H1 (cell line): ENCODE results near the gene FANCD2. TPM values are rescaled to one million over a fixed set of nuclear protein-coding genes. Genes with fewer than 3 reads are reported as not detected.

ENCODE experiments used
- CTCF ChIA-PET: fragments of 300-600 bp; sonication (Branson Sonifier 250); formaldehyde crosslinking; loops from one replicate; lab custom pipeline; 2021; ENCODE audit not compliant: partially characterized antibody; lab: Charles Lee
- POLR2A ChIA-PET: fragments of 300-600 bp; sonication (Branson Sonifier 250); formaldehyde crosslinking; loops from one replicate; lab custom pipeline; 2021; ENCODE audit warnings: inconsistent platforms; ENCODE audit not compliant: partially characterized antibody; lab: Charles Lee
- DNase-seq, 2 experiments: peaks; one replicate each; pipeline versions ENCODE4 v3.0.0 to v3.0.0-alpha.2; 2010 to 2022; ENCODE audit warnings: low spot score in 2 of 2, low read depth in 1 of 2, mixed read lengths in 1 of 2
- FAIRE-seq: peaks from 2 replicates; lab custom pipeline; 2011; peaks lifted over from hg19 to GRCh38; lab: Jason Lieb, UNC
- H2AFZ ChIP-seq: 2 replicates; pipeline ENCODE4 v1.8.1; 2012; ENCODE audit warnings: low read length, inconsistent platforms
- H2AK5ac ChIP-seq: 2 replicates; pipeline ENCODE4 v1.6.1; 2013; ENCODE audit warnings: low read depth, low read length
- H2BK120ac ChIP-seq: replicated peaks from 2 replicates; pipeline ENCODE3; 2013; ENCODE audit warnings: low read depth, low read length, inconsistent platforms
- H2BK12ac ChIP-seq: 2 replicates; pipeline ENCODE4 v1.6.1; 2013; ENCODE audit warnings: low read depth, low read length
- H2BK15ac ChIP-seq: 2 replicates; pipeline ENCODE4 v1.6.1; 2013; ENCODE audit warnings: low read length
- H2BK20ac ChIP-seq: 2 replicates; pipeline ENCODE4 v1.6.1; 2013; ENCODE audit warnings: low read length
- H2BK5ac ChIP-seq: 2 replicates; pipeline ENCODE4 v1.6.1; 2013; ENCODE audit warnings: low read depth, low read length
- H3K14ac ChIP-seq: 2 replicates; pipeline ENCODE4 v1.6.1; 2013; ENCODE audit warnings: inconsistent platforms; ENCODE audit not compliant: insufficient read length
- H3K18ac ChIP-seq: 2 replicates; pipeline ENCODE4 v1.6.1; 2013; ENCODE audit warnings: low read length; ENCODE audit errors: extremely low read depth
- H3K23ac ChIP-seq: 2 replicates; pipeline ENCODE4 v1.6.1; 2013; ENCODE audit warnings: inconsistent platforms; ENCODE audit not compliant: insufficient read length
- H3K23me2 ChIP-seq: 2 replicates; pipeline ENCODE4 v1.6.1; 2013; ENCODE audit warnings: low read depth, low read length
- H3K27ac ChIP-seq: 2 replicates; pipeline ENCODE4 v1.6.1; 2011; ENCODE audit warnings: low read depth, low read length, inconsistent platforms
- H3K27me3 ChIP-seq, 4 experiments: replicated peaks in 1 of 4; 1 replicate in 1 of 4; 2 replicates in 3 of 4; pipeline versions ENCODE4 v1.6.1 to v1.8.1; 2011 to 2013; ENCODE audit warnings: low read length in 3 of 4, mild to moderate bottlenecking in 3 of 4, inconsistent platforms in 2 of 4, mixed read lengths in 2 of 4, moderate library complexity in 1 of 4; ENCODE audit not compliant: control insufficient read depth in 3 of 4, insufficient read depth in 3 of 4; ENCODE audit errors: extremely low read depth in 1 of 4
- H3K36me3 ChIP-seq, 4 experiments: 2 replicates each; pipeline versions ENCODE4 v1.6.1 to v1.8.1; 2011 to 2013; ENCODE audit warnings: mild to moderate bottlenecking in 4 of 4, low read length in 3 of 4, moderate library complexity in 2 of 4, control low read depth in 1 of 4, inconsistent platforms in 1 of 4; ENCODE audit not compliant: insufficient read depth in 4 of 4, control insufficient read depth in 2 of 4
- H3K4ac ChIP-seq: replicated peaks from 2 replicates; pipeline ENCODE3; 2013; ENCODE audit warnings: low read length, low read depth, mixed read lengths, inconsistent platforms; ENCODE audit not compliant: insufficient read length
- H3K4me1 ChIP-seq, 4 experiments: replicated peaks in 1 of 4; 1 replicate in 1 of 4; 2 replicates in 3 of 4; pipeline versions ENCODE4 v1.6.1 to v1.8.1; 2011 to 2013; ENCODE audit warnings: low read length in 3 of 4, inconsistent platforms in 2 of 4, mixed read lengths in 1 of 4; ENCODE audit not compliant: insufficient read depth in 4 of 4, control insufficient read depth in 3 of 4
- H3K4me2 ChIP-seq, 2 experiments: 2 replicates each; pipeline versions ENCODE4 v1.6.1 to v1.8.1; 2011 to 2013; ENCODE audit warnings: low read depth in 2 of 2, low read length in 2 of 2, control low read depth in 1 of 2, inconsistent platforms in 1 of 2, mild to moderate bottlenecking in 1 of 2; ENCODE audit not compliant: insufficient read depth in 1 of 2
- H3K4me3 ChIP-seq, 4 experiments: fragments of 200-600, 300-600 bp in 1 of 4; sonication (generic), shearing (Covaris generic), sonication (Bioruptor Twin) in 1 of 4; 2 replicates each; pipeline versions ENCODE4 v1.5.1 to v1.8.1; 2011 to 2016; ENCODE audit warnings: low read length in 4 of 4, low read depth in 3 of 4, control low read depth in 2 of 4, inconsistent platforms in 2 of 4, mild to moderate bottlenecking in 2 of 4, mixed read lengths in 1 of 4, moderate library complexity in 1 of 4; ENCODE audit not compliant: insufficient read depth in 2 of 4; ENCODE audit errors: extremely low read depth in 1 of 4
- H3K56ac ChIP-seq: replicated peaks from 2 replicates; pipeline ENCODE3; 2013; ENCODE audit warnings: low read depth, mild to moderate bottlenecking, mixed read lengths, low read length, inconsistent platforms; ENCODE audit not compliant: insufficient read length
- H3K79me1 ChIP-seq: 2 replicates; pipeline ENCODE4 v1.6.1; 2013; ENCODE audit warnings: low read depth, low read length, control low read depth
- H3K79me2 ChIP-seq, 2 experiments: 2 replicates each; pipeline versions ENCODE4 v1.6.1 to v1.8.1; 2012 to 2013; ENCODE audit warnings: low read length in 2 of 2, mild to moderate bottlenecking in 2 of 2, inconsistent platforms in 1 of 2; ENCODE audit not compliant: insufficient read depth in 2 of 2, control insufficient read depth in 1 of 2
- H3K9ac ChIP-seq, 4 experiments: replicated peaks in 1 of 4; 1 replicate in 1 of 4; 2 replicates in 3 of 4; pipeline versions ENCODE4 v1.6.1 to v1.8.1; 2011 to 2013; ENCODE audit warnings: low read depth in 3 of 4, low read length in 3 of 4, control low read depth in 2 of 4, mild to moderate bottlenecking in 2 of 4, moderate library complexity in 2 of 4, inconsistent platforms in 1 of 4; ENCODE audit errors: extremely low read depth in 1 of 4
- H3K9me3 ChIP-seq, 2 experiments: 2 replicates each; pipeline versions ENCODE4 v1.6.1 to v1.8.1; 2012 to 2013; ENCODE audit warnings: mild to moderate bottlenecking in 2 of 2, moderate library complexity in 2 of 2, control low read depth in 1 of 2, inconsistent platforms in 1 of 2, low read depth in 1 of 2, low read length in 1 of 2, mixed read lengths in 1 of 2; ENCODE audit not compliant: insufficient read depth in 2 of 2
- H4K20me1 ChIP-seq, 2 experiments: replicated peaks in 1 of 2; 2 replicates each; pipeline versions ENCODE3 to v1.8.1; 2011 to 2013; ENCODE audit warnings: inconsistent platforms in 2 of 2, low read length in 2 of 2, mild to moderate bottlenecking in 1 of 2; ENCODE audit not compliant: insufficient read depth in 2 of 2, control insufficient read depth in 1 of 2
- H4K5ac ChIP-seq: 2 replicates; pipeline ENCODE4 v1.6.1; 2013; ENCODE audit warnings: low read length, low read depth, mixed read lengths, inconsistent platforms; ENCODE audit not compliant: insufficient read length
- H4K8ac ChIP-seq: 2 replicates; pipeline ENCODE4 v1.8.0; 2013; ENCODE audit warnings: mild to moderate bottlenecking, moderate library complexity, low read length, inconsistent platforms; ENCODE audit not compliant: insufficient read depth; ENCODE audit errors: extremely low read depth
- H4K91ac ChIP-seq: replicated peaks from 2 replicates; pipeline ENCODE3; 2013; ENCODE audit warnings: low read length, mixed read lengths, inconsistent platforms; ENCODE audit not compliant: insufficient read length
- BACH1 ChIP-seq: IDR thresholded peaks from 2 replicates; pipeline ENCODE4 v1.6.1; 2012; ENCODE audit warnings: low read length, improper control_type of control experiment
- BRCA1 ChIP-seq: IDR thresholded peaks from 2 replicates; pipeline ENCODE4 v1.6.1; 2012; ENCODE audit warnings: low read depth, low read length, improper control_type of control experiment
- CBX5 ChIP-seq: fragments of 300-800, 300-1000 bp; sonication (generic); IDR thresholded peaks from 2 replicates; pipeline ENCODE4 v1.7.1; 2016; ENCODE audit warnings: antibody characterized with exemption, low read length, low read depth
- CEBPB ChIP-seq: IDR thresholded peaks from 2 replicates; pipeline ENCODE4 v1.6.1; 2012; ENCODE audit warnings: low read depth, low read length
- CHD1 ChIP-seq: IDR thresholded peaks from 2 replicates; pipeline ENCODE4 v1.6.1; 2012; ENCODE audit warnings: low read depth, low read length, improper control_type of control experiment
- CREB1 ChIP-seq: IDR thresholded peaks from 2 replicates; pipeline ENCODE4 v1.6.1; 2012; ENCODE audit warnings: inconsistent platforms
- CTBP2 ChIP-seq: IDR thresholded peaks from 2 replicates; pipeline ENCODE4 v1.7.0; 2011; ENCODE audit warnings: borderline replicate concordance, mild to moderate bottlenecking, moderate library complexity, mixed read lengths, low read length; ENCODE audit not compliant: insufficient read depth, insufficient read length
- GTF2F1 ChIP-seq: IDR thresholded peaks from 2 replicates; pipeline ENCODE4 v1.6.1; 2012; ENCODE audit warnings: low read depth, low read length, improper control_type of control experiment, borderline replicate concordance
- HDAC2 ChIP-seq, 2 experiments: fragments of 300-600 bp in 1 of 2; sonication (generic) in 1 of 2; IDR thresholded peaks; 2 replicates each; pipeline ENCODE4 v1.6.1; 2011 to 2012; ENCODE audit warnings: low read depth in 2 of 2, low read length in 2 of 2, mild to moderate bottlenecking in 2 of 2, moderate library complexity in 2 of 2, borderline replicate concordance in 1 of 2, inconsistent platforms in 1 of 2
- HDAC6 ChIP-seq: IDR thresholded peaks from one replicate; pipeline ENCODE4 v1.7.1; 2012; ENCODE audit warnings: low read depth, mild to moderate bottlenecking, inconsistent platforms, low read length, moderate library complexity
- JUN ChIP-seq: IDR thresholded peaks from 2 replicates; pipeline ENCODE4 v1.6.1; 2011; ENCODE audit warnings: low read depth, mild to moderate bottlenecking, improper control_type of control experiment, low read length
- SP2 ChIP-seq: IDR thresholded peaks from 2 replicates; pipeline ENCODE4 v1.6.1; 2012; ENCODE audit warnings: mild to moderate bottlenecking, low read length, inconsistent platforms
- SUZ12 ChIP-seq: fragments of 200-600 bp; sonication (generic); IDR thresholded peaks from 2 replicates; pipeline ENCODE4 v1.6.1; 2012; ENCODE audit warnings: mild to moderate bottlenecking, inconsistent platforms, low read length, moderate library complexity, mixed read lengths
- TAF7 ChIP-seq: optimal IDR thresholded peaks from 2 replicates; pipeline ENCODE3; 2011; ENCODE audit warnings: low read depth, mild to moderate bottlenecking, inconsistent platforms, low read length, moderate library complexity, borderline replicate concordance
- ZNF274 ChIP-seq: IDR thresholded peaks from 2 replicates; pipeline ENCODE4 v1.7.0; 2012; ENCODE audit warnings: low read length, borderline replicate concordance; ENCODE audit errors: extremely low read depth
- WGBS, 2 experiments: shearing (Covaris generic) in 1 of 2; methylation state at CpG; one replicate each; pipeline versions ENCODE4 v1.1.6 to v1.1.7; 2013 to 2015; ENCODE audit warnings: low lambda C conversion rate in 2 of 2, mixed read lengths in 2 of 2, inconsistent platforms in 1 of 2, low coverage in 1 of 2, missing lambda C conversion rate in 1 of 2; ENCODE audit not compliant: insufficient replicate concordance in 2 of 2, insufficient coverage in 1 of 2, insufficient read length in 1 of 2; ENCODE audit errors: extremely low coverage in 1 of 2, missing lambda C conversion rate in 1 of 2; 5-methylcytosine and 5-hydroxymethylcytosine counted together
- polyA plus RNA-seq, 7 experiments: library from polyadenylated mRNA; depleted of rRNA in 3 of 7; stranded (reverse) in 5 of 7; unstranded in 2 of 7; fragments of >200 nt in 5 of 7; fragments of 200-250 nt in 2 of 7; gene quantifications; 1 replicate in 5 of 7; 2 replicates in 1 of 7; 4 replicates in 1 of 7; pipeline versions ENCODE4 v1.2.1 to v1.2.3, GENCODE V29; 2011 to 2013; ENCODE audit warnings: missing spikeins in 2 of 7, mixed read lengths in 2 of 7
- total RNA-seq: library from RNA; stranded (reverse); fragmentation: NEBNext Ultra II Directional; extraction: Animal tissue kit (Norgen Biotek cat#: 25700); gene quantifications from 2 replicates; pipeline ENCODE4 v1.2.1, GENCODE V29; 2021

Gene FANCD2
- total and polyA plus RNA-seq, 2 of the 8 experiments (the other 6 are each of a cell fraction or from before 2014, with no cell fraction given), result 33.1 to 77.8 TPM

DNA sequence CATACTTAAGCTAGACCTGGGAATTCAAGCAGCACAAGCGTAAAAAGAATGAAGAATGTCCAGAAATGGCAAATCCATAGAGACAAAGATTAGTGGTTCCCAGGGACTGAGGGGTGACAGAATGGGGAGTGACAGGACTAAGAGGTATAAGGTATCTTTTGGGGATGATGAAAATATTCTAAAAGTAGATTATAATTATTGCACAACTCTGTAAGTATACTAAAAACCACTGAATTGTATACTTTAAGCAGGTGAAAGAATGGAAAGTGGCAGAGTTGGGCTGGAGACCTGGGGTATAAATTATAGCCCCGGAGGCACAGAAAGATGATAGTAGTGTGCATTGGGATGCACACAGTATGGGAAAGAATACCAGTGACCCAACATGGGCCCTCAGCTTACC, 94.8 kb downstream of the FANCD2 start:
- H3K23ac ChIP-seq, result no peak overlapping the region
- 95% methylated on average over 2 of the region's 2 CpGs; no CpG with 5 or more reads in 1 of the 2 experiments for WGBS, 2 experiments
- H2BK15ac ChIP-seq, result no peak overlapping the region
- H4K5ac ChIP-seq, result no peak overlapping the region
- H3K27me3 ChIP-seq, result no peaks in the 10 kb centered on the region
- H3K4ac ChIP-seq, result no peak overlapping the region
- peaks cover 11 to 50% of the 10 kb centered on the region in 2 experiments for H3K79me2 ChIP-seq
- no peak overlapping the region for H3K56ac ChIP-seq
- CTCF ChIA-PET, result no interaction called here
- no peak for FAIRE-seq
- DNase-seq, result no peak
- H2BK5ac ChIP-seq, result no peak overlapping the region
- H4K20me1 ChIP-seq, result peaks cover 0 to 10% of the 10 kb centered on the region in 2 experiments
- no peak overlapping the region for H2BK120ac ChIP-seq
- no peak overlapping the region for H3K4me2 ChIP-seq
- no peak overlapping the region for H4K91ac ChIP-seq
- no peak overlapping the region for H4K8ac ChIP-seq
- no peak overlapping the region for H3K18ac ChIP-seq
- TF ChIP-seq GTF2F1 (no peak), CREB1 (no peak), SUZ12 (no peak), BACH1 (no peak), HDAC2 (IDR thresholded peaks at IDR 0.05; ENCODE audit: borderline replicate concordance in 1 of 2, low read depth in 2 of 2, low read length in 2 of 2) (no peak), BRCA1 (no peak), CEBPB (no peak), CHD1 (no peak), JUN (no peak), HDAC6 (no peak), SP2 (no peak), ZNF274 (no peak), CBX5 (no peak), TAF7 (no peak), CTBP2 (no peak)
- peaks cover 13% of the 10 kb centered on the region for H3K79me1 ChIP-seq
- no peak overlapping the region for H3K9ac ChIP-seq
- H2AK5ac ChIP-seq, result no peak overlapping the region
- H3K27ac ChIP-seq, result no peak overlapping the region
- H3K4me1 ChIP-seq, result peaks cover 0 to 3% (median 0%) of the 10 kb centered on the region in 4 experiments; a peak in 2 of 7 replicates
- H2AFZ ChIP-seq, result no peak overlapping the region
- no peak overlapping the region for H2BK12ac ChIP-seq
- POLR2A ChIA-PET, result no interaction called here
- H3K36me3 ChIP-seq, result peaks cover under 1 to 17% (median 4%) of the 10 kb centered on the region in 4 experiments; a peak in 6 of 8 replicates
- H3K23me2 ChIP-seq, result peaks cover 3% of the 10 kb centered on the region
- H2BK20ac ChIP-seq, result no peak overlapping the region
- no peaks in the 10 kb centered on the region for H3K9me3 ChIP-seq
- H3K4me3 ChIP-seq, result no peak overlapping the region
- no peak overlapping the region for H3K14ac ChIP-seq
